Right lobe of liver (tissue), 6 donors: ENCODE measurements around the gene TNFRSF1B. TPM values are rescaled to one million over a fixed set of nuclear protein-coding genes. Genes with fewer than 3 reads are reported as not detected.

Experiments used
- ATAC-seq, 4 donors: fragments of 200-7000 bp; cut with Tn5 transposase; one replicate each; pipeline ENCODE4 v1.9.1; 2020; ENCODE audit warnings: mild to moderate bottlenecking in 4 of 4, moderate library complexity in 4 of 4
- DNase-seq, 3 donors: peaks; one replicate each; pipeline ENCODE4 v3.0.0-alpha.2; 2020
- H3K27ac ChIP-seq, 3 donors: fragments of 200-600 bp; one replicate each; pipeline ENCODE4 v1.8.0; 2022
- H3K27me3 ChIP-seq, 2 donors: fragments of 200-600 bp; one replicate each; pipeline ENCODE4 v1.8.0; 2022
- H3K36me3 ChIP-seq, 4 donors: fragments of 200-600 bp; sonication (generic) in 1 of 4; one replicate each; pipeline versions ENCODE4 v1.5.1 to v1.8.0; 2017 to 2022; ENCODE audit warnings: control low read depth in 1 of 4
- H3K4me1 ChIP-seq, 4 donors: fragments of 200-600 bp; sonication (generic) in 1 of 4; one replicate each; pipeline versions ENCODE4 v1.5.1 to v1.8.0; 2017 to 2022; ENCODE audit warnings: control low read depth in 1 of 4
- H3K4me3 ChIP-seq, 3 donors: fragments of 200-600 bp; one replicate each; pipeline ENCODE4 v1.8.0; 2022
- H3K9me3 ChIP-seq, 4 donors: fragments of 200-600 bp; sonication (generic) in 1 of 4; one replicate each; pipeline versions ENCODE4 v1.5.1 to v1.8.0; 2017 to 2022; ENCODE audit warnings: control low read depth in 1 of 4
- POLR2A ChIP-seq: fragments of 450-650 bp; IDR thresholded peaks from one replicate; pipeline ENCODE4 v1.6.1; 2017; ENCODE audit warnings: antibody characterized with exemption, mild to moderate bottlenecking
- WGBS: methylation state at CpG from one replicate; pipeline ENCODE4 v1.1.6; 2018; ENCODE audit warnings: low coverage, low lambda C conversion rate; ENCODE audit not compliant: insufficient coverage; ENCODE audit errors: missing lambda C conversion rate; 5-methylcytosine and 5-hydroxymethylcytosine counted together
- intact Hi-C, 2 donors: fragments of 100-400 bp; cut with DNase I; formaldehyde crosslinking; loops; one replicate each; pipeline versions ENCODE4 v1.11.2 to v1.14.1; 2022
- total RNA-seq, 6 experiments: library from RNA; depleted of rRNA in 2 of 6; stranded (reverse); fragments of >200 nt in 2 of 6; fragmentation: NEBNext Ultra II Directional in 3 of 6; extraction: Animal tissue kit (Norgen Biotek cat#: 25700) in 3 of 6; gene quantifications; one replicate each; pipeline versions ENCODE4 v1.1.0 to v1.2.4, GENCODE V29; 2016 to 2023
- TF ChIP-seq, protein P1 (sequence below), 4 donors: fragments of 200-600 bp in 3 of 4; fragments of 450-650 bp in 1 of 4; IDR thresholded peaks; one replicate each; pipeline versions ENCODE4 v1.5.1 to v1.8.0; 2016 to 2022; ENCODE audit warnings: antibody characterized with exemption in 4 of 4, mild to moderate bottlenecking in 2 of 4
- donor health status: DM: no; HTN: yes; CAD: no.
- donor health status: DM: no; HTN: no; CAD: no.
- donor health status: DM: no; HTN: no; CAD: no.
- donor health status: DM: no; HTN: yes; CAD: no.
- donor health status: DM: no; HTN: yes; CAD: no.

TNFRSF1B gene
- total RNA-seq, 6 experiments from 2014 or later = 12.9 to 56.9 (median 26.5) TPM

DNA sequence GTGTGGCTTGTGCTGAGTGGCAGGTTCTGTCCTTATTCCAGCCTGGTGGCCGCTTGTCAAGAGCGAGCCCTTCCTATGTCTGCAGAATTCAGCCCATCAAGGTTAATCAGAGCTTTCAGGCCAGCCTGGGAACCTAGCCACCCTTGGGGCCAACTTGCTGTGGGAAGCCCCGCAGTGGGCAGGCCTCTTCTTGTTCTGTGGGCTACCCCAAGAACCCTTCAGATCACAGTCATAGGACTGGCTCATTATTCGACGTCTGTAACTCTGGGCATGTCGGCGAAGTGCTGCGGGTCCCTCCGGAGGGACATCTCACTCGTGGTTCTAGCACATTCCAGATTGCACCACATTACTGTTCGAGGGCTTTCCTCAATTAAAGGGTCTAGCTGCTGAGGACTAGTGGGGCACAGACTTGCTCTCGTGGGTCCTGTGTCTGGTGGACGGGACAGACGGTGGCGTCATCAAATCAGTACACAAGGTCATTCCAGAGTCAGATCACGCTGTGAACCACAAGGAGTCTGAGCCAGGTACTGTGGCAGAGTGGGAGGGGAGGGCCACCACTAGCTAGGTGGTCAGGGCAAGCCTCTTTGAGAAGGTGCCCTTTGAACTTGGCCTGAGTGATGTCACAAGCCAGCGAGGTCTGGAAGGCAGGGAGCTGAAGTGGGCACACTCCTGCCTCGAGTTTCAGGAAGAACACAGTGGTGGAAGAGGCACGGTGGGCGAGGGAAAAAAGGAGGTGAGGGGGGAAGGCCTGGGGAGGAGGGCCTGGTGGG lies 20.3 kb upstream of the TNFRSF1B start:
- H3K36me3 ChIP-seq = no peaks in the 10 kb centered on the region
- peak overlapping the region; percentile 50 to 95 (median 90) for H3K27ac ChIP-seq
- TF ChIP-seq, protein P1, sequence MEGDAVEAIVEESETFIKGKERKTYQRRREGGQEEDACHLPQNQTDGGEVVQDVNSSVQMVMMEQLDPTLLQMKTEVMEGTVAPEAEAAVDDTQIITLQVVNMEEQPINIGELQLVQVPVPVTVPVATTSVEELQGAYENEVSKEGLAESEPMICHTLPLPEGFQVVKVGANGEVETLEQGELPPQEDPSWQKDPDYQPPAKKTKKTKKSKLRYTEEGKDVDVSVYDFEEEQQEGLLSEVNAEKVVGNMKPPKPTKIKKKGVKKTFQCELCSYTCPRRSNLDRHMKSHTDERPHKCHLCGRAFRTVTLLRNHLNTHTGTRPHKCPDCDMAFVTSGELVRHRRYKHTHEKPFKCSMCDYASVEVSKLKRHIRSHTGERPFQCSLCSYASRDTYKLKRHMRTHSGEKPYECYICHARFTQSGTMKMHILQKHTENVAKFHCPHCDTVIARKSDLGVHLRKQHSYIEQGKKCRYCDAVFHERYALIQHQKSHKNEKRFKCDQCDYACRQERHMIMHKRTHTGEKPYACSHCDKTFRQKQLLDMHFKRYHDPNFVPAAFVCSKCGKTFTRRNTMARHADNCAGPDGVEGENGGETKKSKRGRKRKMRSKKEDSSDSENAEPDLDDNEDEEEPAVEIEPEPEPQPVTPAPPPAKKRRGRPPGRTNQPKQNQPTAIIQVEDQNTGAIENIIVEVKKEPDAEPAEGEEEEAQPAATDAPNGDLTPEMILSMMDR (IDR thresholded peaks at IDR 0.05) = no peak
- TF ChIP-seq POLR2A = no peak
- H3K9me3 ChIP-seq = no peaks in the 10 kb centered on the region
- H3K27me3 ChIP-seq = no peaks in the 10 kb centered on the region
- DNase-seq (peak in 2 of 3 donors; percentile 47 to 81), ATAC-seq (peak; percentile 40 to 63 (median 52))
- peak overlapping the region in 1 of 3 donors; percentile 4 for H3K4me3 ChIP-seq
- peaks cover 0 to 46% (median 13%) of the 10 kb centered on the region in 4 donors for H3K4me1 ChIP-seq
- 43% methylated on average over 12 of the region's 20 CpGs for WGBS
- intact Hi-C loops = no loop called here

DNA sequence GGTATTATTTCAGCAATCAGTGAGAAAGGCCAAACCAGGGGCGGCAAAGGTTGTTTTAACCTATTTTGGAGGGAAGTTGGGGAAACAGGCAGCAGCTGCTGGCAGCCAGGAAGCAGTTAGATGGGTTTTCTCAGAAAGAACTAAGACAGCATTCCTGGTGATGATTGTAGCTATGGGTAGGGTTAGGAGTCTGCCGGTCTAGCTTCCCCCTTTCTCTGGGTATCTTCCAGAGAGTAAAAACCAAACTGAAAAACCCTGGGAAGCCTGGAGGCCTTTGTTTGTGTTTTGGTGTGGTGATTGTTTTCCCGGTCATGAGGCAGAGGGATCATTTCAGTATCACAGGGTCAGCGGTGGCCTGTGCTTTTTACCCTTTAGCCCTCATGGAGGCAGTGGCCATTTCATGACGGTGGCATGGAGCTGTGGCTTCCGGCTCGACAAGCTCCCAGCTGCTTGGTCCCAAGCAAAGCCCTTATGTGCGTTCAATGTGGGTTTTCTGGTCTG lies 19.5 kb upstream of the TNFRSF1B start:
- DNase-seq = peak in 1 of 3 donors; percentile 41
- peaks cover 0 to 53% (median 13%) of the 10 kb centered on the region in 4 donors for H3K4me1 ChIP-seq
- peak overlapping the region; percentile 50 to 95 (median 90) for H3K27ac ChIP-seq
- peak; percentile 26 to 51 (median 34) for ATAC-seq
- intact Hi-C loops = no loop called here
- no peaks in the 10 kb centered on the region for H3K9me3 ChIP-seq
- no peaks in the 10 kb centered on the region for H3K27me3 ChIP-seq
- H3K4me3 ChIP-seq = peak overlapping the region in 1 of 3 donors; percentile 4
- H3K36me3 ChIP-seq = no peaks in the 10 kb centered on the region
- 13% methylated on average over 2 of the region's 8 CpGs for WGBS
- TF ChIP-seq, protein P1 (IDR thresholded peaks at IDR 0.05) = no peak
- TF ChIP-seq POLR2A = no peak

DNA sequence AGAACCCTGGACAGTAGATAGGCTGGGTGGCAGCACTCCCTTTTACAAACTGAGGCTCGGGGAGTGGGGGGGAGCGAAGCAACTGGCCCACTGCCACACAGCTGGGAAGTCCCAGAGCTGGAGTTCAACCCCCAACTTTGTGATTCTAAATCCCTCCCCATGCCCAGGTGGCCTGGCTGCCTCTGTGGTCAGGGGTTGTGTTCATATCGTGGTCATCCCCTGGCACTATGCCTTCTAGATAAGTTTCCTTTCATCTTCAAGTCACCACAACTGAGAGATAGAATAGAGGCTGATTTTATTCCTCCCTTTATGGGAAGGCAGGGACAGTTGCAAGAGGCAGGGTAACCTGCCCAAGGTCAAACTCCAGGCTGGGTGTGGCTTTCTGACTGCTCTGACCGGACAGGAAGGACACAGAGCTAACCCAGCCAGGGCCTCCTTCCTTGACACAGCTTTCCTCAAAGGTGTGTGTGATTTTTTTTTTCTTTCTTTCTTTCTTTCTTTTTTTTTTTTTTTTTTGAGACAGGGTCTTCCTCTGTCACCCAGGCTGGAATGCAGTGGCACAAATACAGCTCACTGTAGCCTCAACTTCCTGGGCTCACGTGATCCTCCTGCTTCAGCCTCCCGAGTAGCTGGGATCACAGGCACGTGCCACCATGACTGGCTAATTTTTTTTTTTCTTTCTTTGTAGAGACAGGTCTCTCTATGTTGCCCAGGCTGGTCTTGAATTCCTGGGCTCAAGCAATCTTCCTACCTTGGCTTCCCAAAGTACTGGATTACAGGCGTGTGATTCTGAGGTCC lies 18.4 kb upstream of the TNFRSF1B start:
- Histone ChIP-seq H3K4me3 (peak overlapping the region in 1 of 3 donors; percentile 7), H3K4me1 (peaks cover 0 to 54% (median 13%) of the 10 kb centered on the region in 4 donors), H3K9me3 (no peaks in the 10 kb centered on the region), H3K27me3 (no peaks in the 10 kb centered on the region), H3K27ac (peak overlapping the region; percentile 50 to 95 (median 90)), H3K36me3 (no peaks in the 10 kb centered on the region)
- 36% methylated on average over 6 of the region's 8 CpGs for WGBS
- intact Hi-C loops = no loop called here
- peak; percentile 77 to 89 (median 89) for DNase-seq
- peak; percentile 63 to 79 (median 73) for ATAC-seq
- TF ChIP-seq POLR2A = peak; percentile 24
- TF ChIP-seq, protein P1 (IDR thresholded peaks at IDR 0.05) = no peak

DNA sequence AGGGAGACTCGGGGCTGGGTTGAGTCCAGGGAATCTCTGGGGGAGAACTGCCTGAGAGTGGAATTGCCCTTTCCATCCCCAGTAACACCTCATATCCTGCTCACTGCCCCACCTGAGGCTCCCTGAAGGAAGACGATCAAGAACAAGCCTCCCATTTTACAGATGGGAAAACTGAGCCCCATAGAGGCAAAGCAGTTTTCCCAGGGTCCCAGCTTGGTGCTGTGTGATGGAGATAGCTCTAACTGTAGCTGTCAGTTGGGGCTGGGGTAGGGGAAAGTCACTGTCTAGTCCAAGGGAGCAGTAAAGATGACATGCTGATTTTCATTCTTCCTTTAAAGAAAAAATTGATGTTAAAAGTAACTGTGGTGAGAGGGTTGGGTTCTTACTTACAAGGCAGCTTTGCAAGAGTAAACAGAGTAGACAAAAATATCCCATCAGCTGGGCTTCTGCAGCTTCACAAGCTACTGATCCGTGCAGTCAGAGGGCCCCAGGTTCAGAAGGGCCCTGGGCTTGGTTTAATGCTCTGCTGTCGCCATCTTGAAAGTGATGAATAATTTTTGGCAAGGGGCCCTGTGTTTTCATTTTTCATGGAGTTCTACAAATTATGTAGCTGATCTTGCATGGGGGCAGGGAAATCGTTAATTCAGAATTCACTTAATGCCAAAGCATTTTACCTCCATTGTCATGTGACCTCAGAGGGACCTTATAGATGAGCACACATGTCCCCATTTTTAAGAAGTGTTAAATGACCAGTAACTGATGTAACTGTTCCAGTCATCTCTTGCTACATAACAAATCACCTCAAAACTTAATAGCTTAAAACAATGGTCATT lies 17.6 kb upstream of the TNFRSF1B start:
- ATAC-seq (no peak), DNase-seq (no peak)
- no peaks in the 10 kb centered on the region for H3K27me3 ChIP-seq
- H3K9me3 ChIP-seq = no peaks in the 10 kb centered on the region
- peak overlapping the region; percentile 69 to 95 (median 90) for H3K27ac ChIP-seq
- no peak overlapping the region for H3K4me3 ChIP-seq
- intact Hi-C loops = no loop called here
- no peaks in the 10 kb centered on the region for H3K36me3 ChIP-seq
- H3K4me1 ChIP-seq = peaks cover 0 to 49% (median 13%) of the 10 kb centered on the region in 4 donors
- WGBS = 71% methylated on average over 5 of the region's 5 CpGs
- TF ChIP-seq POLR2A = no peak
- TF ChIP-seq, protein P1 (IDR thresholded peaks at IDR 0.05) = no peak
